GM10248 (cell line): ENCODE data around the gene ZNF469.

Experiments used
- CTCF ChIA-PET: fragments of 300-600 bp; sonication (Branson Sonifier 250); formaldehyde crosslinking; extraction: SDS; loops from one replicate; lab custom pipeline; 2021; ENCODE audit warnings: antibody characterized with exemption; lab: Yijun Ruan, JAX
- POLR2A ChIA-PET: fragments of 350-650 bp; sonication (Branson Sonifier 250); formaldehyde crosslinking; extraction: SDS; loops from one replicate; lab custom pipeline; 2020; ENCODE audit warnings: antibody characterized with exemption; lab: Yijun Ruan, JAX
- DNase-seq: peaks from one replicate; pipeline ENCODE4 v3.0.0; 2012; ENCODE audit errors: extremely low spot score
- TF ChIP-seq, protein P1 (sequence below): IDR thresholded peaks from 2 replicates; pipeline ENCODE4 v1.5.1; 2012; ENCODE audit warnings: mild to moderate bottlenecking, low read depth; ENCODE audit errors: extremely low read depth, missing control alignments, control extremely low read depth

ZNF469 gene

DNA sequence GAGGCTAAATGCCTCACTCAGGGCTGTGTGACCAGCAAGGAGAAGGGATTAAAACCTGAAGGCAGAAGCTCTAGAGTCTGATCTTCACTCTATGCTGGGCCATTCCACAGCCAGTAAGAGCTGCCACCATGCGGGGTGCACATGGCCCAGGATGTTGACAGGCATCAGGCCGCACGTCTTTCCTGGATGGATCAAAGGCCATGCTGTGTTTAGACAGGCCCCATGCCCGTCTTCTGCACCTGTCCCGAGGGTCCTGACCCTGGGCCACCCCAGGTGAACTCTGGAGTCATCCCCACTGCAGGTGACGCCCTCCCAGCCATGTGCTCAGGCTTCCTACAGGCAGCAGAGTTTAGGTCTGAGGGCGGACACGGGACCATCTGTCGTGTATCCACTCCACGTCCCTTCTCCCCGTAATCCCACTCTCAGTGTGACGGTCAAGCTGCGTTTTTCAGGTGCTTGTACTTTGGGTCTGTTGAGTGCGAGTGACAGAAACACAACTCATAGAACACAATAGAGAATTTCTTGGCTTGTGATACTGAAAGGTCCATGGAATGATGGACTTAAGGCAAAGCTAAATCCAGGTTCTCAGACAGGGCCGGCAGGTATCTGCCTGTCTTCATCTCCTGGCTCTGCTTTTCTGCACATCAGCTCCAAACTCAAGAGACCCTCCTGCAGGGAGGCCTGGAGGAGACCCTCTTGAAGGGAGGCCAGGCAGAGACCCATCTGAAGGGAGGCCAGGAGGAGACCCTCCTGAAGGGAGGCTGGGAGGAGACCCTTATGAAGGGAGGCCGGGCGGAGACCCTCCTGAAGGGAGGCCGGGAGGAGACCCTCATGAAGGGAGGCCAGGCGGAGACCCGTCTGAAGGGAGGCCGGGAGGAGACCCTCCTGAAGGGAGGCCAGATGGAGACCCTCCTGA lies 13.2 kb downstream of the ZNF469 start:
- DNase-seq, result no peak
- TF ChIP-seq, protein P1, sequence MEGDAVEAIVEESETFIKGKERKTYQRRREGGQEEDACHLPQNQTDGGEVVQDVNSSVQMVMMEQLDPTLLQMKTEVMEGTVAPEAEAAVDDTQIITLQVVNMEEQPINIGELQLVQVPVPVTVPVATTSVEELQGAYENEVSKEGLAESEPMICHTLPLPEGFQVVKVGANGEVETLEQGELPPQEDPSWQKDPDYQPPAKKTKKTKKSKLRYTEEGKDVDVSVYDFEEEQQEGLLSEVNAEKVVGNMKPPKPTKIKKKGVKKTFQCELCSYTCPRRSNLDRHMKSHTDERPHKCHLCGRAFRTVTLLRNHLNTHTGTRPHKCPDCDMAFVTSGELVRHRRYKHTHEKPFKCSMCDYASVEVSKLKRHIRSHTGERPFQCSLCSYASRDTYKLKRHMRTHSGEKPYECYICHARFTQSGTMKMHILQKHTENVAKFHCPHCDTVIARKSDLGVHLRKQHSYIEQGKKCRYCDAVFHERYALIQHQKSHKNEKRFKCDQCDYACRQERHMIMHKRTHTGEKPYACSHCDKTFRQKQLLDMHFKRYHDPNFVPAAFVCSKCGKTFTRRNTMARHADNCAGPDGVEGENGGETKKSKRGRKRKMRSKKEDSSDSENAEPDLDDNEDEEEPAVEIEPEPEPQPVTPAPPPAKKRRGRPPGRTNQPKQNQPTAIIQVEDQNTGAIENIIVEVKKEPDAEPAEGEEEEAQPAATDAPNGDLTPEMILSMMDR, result no peak
- ChIA-PET CTCF (no interaction called here), POLR2A (no interaction called here)

DNA sequence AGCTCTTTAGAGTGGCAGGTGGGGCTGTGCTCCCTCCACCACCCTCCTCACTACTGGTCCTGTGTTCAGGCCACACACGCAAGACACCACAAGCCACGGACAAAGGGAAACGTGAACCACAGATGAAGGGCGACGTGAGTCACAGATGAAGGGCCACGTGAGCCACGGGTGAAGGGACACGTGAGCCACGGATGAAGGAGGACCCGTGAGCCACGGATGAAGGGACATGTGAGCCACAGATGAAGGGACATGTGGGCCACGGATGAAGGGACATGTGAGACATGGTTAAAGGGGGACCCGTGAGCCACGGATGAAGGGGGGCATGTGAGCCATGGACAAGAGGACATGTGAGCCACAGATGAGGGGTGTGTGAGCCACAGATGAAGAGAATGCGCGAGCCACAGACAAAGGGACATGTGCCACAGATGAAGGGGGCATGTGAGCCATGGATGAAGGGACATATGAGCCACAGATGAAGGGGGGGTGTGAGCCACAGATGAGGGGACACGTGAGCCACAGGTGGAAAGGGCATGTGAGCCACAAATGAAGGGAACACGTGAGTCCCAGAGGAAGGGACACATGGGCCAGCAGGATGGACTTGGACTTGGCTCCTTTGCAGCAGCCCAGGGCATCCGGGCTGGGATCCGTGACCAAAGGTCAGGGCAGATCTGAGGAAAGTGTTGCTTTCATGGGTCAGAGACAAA lies 15.6 kb downstream of the ZNF469 start:
- DNase-seq, result no peak
- POLR2A ChIA-PET, result no interaction called here
- TF ChIP-seq, protein P1, result no peak
- CTCF ChIA-PET, result no interaction called here

DNA sequence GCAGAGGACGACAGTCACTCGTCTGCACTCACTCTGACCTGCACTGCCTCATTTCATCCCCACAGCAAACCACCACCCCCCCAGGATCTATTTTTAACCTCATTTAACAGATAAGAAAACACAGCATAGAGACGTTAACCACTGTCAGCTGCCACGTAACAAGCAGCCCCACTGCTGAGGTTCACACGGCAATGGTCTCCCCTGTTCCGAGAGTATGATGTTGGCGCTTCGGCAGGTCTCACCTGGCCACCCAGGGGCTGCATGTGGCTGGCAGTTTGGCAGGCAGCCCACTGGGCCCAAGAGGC lies 16.1 kb downstream of the ZNF469 start:
- POLR2A ChIA-PET, result no interaction called here
- CTCF ChIA-PET, result no interaction called here

DNA sequence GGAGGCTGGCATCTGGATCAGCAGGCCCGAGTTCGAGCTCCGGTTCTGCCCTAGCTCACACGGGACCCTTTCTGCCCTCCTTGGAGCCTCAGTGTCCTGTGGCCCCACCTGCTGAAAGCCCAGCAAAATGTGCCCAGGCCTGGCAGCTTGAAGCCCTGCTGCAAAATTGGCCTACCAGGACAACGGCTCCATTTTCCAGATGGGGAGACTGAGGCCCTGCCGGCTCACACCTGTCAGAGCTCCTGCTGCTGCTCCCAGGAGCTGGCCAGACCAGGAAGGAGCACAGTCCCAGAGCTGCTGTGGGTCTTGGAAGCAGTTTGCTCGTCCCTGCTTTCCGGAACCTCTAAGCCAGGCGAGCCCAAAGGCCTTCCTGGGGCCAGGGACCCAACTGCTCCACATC lies 17.4 kb downstream of the ZNF469 start:
- no peak for DNase-seq
- POLR2A ChIA-PET, result no interaction called here
- TF ChIP-seq, protein P1, result no peak
- CTCF ChIA-PET, result no interaction called here

More for the DNA sequence above, 16.1 kb downstream of the ZNF469 start:
- TF ChIP-seq, protein P1, result no peak
- DNase-seq, result no peak

DNA sequence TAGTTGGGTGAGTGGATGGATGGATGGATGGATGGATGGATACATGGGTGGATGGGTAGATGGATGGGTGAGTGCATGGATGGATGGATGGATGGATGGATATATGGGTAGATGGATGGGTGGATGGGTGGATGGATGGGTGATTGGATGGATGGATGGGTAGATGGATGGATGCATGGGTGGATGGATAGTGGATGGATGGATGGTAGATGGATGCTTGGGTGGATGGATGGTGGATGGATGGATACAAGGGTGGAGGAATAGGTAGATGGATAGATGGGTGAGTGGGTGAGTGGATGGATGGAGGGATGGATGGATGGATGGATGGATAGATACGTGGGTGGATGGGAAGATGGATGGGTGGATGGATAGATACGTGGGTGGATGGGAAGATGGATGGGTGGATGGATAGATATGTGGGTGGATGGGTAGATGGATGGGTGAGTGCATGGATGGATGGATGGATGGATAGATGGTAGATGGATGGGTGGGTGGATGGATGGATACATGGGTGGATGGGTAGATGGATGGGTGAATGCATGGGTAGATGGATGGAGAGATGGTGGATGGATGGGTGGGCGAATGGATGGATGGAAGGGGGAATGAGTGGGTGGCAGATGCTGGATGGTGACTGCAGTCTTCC lies 19.0 kb downstream of the ZNF469 start:
- DNase-seq, result no peak
- TF ChIP-seq, protein P1, result no peak
- CTCF ChIA-PET, result no interaction called here
- POLR2A ChIA-PET, result no interaction called here

DNA sequence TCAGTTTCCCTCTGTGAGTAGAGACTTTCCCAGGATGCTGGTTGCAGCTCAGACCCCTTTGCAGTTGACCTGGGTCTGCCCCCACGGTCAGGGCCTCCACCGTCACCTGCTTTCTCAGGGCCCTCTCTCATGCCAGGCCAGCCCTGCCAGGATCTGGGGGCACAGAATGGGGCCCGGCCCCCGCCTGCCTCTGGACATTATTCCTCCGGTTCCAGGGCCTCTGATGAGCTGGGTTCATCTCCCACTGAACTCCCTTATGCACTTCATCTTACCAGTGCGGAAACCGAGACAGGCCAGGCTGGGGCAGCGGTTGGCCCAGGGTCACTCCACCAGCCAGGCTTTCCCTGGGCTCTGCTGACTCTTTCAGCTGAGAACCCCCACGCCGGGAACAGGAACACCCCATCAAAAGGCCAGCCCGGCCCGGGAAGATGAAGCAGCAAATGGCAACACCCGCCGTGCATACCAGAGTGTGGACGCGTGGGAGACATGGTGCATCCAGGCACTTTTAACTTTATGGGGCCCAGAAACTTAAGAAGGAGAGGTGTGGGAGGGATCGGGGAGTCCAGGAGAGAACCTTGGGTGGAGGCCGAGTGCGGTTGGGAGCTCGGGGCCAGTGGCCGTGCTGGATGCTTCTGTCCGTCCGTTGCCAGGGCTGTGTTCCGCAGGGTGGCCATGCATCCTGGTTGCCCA lies 19.9 kb downstream of the ZNF469 start:
- TF ChIP-seq, protein P1, result no peak
- ChIA-PET POLR2A (no interaction called here), CTCF (no interaction called here)
- no peak for DNase-seq
